Stimulated activated CD4-positive, alpha-beta T cell treated with anti-CD3 and anti-CD28 coated beads, Interleukin-2, amount 100 ng/mL, for 4 hours (primary cell): ENCODE data around the gene CSPG4.
"Not testable (repeated sequence)": the region's sequence is repeated elsewhere in the genome, so short reads cannot be mapped to it uniquely, and the experiment has no call there.

Experiments used
- DNase-seq: peaks from one replicate; pipeline ENCODE4 v3.0.0-alpha.2; 2020; ENCODE audit warnings: low read depth

Gene CSPG4

DNA sequence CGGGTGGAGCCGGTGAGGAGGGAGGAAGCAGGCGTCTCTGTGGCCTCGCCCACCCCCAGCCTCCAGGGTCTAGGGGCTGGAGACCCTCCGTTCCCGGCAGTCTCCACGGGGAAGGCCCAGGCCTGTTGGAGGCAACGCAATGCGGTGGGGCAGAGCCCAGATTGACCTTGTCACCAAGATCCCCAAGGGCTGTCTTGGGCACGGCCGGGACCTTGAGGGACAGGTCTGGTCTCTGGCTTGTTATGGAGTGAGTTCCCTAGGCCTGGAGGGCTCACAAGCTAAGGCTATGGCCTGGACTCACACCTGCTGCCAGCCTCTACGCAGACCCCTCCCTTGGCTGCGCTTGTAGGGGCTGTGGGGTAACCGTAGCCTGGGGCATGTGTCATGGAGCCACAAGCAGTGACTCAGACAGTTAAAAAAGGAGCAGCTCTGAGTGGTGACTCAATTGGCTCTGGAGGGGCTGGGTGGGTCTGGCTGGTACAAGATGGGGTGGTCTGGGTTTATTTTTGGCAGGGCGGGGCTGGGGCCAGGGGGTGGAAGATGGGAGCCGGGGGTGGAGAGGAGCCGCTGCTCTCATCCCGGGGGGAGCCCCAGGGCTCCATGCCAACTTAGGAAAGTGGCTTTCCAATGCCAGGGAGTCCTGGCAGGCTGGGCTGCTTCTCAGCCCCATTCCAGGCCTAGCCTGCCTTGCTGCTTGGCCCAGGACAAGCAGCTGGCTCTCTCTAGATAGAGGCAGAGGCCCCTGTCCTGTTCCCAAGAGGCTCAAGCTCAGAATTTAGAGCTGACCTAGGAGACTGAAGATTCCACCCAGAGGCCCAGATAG is 9.0 kb downstream of the CSPG4 start:
- DNase-seq, result not testable (repeated sequence)

DNA sequence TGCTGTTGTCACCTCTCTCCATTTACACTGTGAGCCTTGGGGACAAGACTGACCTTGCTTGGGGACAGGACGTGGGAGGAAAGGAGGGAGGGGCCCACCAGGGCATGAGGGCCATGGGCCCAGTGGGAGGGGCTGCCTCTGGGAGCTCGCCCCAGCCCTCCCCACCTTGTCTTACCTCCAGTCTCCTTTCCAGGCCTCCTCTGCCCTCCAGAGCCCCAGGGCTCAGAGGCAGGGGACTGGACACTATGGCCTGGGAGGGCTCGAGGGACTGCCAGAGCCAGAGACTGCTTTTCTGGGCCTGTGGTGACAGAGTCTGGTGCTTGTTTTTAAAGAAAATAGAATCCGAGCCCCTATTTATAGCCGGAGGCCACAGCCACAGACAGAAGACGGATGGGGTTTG is 10.2 kb downstream of the CSPG4 start:
- DNase-seq, result no peak

DNA sequence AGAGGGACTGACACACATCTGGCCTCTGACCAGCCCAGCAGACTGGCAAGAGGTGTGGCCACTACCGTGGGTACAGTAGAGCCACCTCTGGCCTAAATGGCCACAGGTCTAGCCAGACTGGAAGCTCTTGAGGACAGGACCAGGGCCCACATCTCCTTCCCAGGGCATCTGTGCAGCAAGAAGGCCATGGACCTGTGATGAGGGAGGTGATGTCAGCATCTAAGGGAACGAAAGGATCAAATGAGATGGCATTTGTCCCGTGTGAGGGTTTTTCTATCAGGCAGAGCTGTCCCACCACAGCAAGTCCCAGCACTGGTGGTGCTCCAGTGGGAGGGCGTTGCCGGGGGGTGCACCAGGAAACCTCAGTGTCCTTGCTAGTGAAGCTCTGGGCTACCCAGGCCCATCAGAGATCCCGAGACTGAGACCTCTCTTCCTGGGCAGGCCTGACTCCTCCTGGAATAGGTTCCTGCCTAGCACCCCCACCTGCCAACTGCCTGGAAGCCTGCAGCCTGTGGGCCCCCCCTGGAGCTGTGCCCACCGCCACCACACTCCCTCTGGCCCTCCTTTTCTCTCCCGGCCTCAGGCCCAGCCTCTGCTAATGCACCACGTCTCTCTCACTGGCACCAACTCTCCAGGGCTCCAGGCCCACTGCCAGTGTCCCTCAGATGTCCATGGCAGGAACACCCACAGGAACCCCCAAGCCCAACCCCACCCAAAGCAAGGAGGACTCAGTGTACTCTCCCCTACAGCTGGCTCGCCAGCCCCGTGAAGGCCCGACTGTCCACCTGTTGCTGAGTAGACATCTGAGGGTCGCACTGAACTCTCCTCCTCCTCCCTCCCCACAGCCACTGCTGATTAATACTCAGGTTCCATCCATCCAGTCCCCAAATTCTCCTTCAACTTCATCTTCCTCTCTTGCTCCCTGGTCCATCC is 11.3 kb downstream of the CSPG4 start:
- DNase-seq, result not testable (repeated sequence)

DNA sequence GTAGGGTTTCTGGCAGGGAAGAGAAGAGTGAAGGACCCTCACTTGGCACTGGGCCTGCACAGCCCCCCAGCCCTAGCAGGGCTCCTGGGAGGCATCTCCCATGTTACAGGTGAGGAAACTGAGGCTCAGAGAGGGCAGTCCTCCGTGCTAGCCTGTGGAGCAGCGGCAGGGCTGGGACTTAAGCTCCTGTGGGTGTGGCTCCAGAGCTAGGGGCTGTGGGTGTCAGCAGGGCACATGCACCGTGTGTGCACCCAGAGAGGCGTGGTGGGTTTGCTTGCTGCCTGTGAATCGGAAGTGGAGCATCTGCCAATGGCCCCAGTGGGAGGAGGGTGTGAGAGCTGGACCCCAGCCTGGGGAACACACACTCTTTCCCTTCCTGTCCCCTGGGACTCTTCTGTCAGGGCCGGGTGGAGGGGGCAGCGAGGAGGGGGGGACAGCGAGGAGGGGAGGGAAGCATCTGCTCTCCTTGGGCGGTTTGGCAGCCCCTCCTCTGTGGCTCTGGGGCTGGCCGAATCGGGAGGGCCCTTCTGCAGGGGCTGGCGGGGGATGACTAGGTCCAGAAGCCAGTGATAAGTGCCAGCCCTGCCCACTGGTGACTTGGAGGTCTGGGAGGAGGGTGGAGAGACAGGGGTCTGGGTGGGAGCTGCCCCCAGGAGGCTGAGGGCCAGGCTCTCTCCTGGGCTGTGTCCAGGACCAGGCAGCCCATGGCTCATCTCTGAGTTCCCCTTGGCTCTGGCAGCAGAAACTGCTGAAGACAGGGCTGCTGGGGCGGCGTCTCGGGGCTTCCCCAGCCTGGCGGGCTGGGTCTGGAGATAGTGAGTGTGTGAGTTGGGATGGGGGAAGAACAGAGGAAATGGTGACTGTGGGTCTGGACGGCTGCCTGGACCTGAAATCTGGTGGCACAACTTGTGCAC is 12.4 kb downstream of the CSPG4 start:
- not testable (repeated sequence) for DNase-seq

DNA sequence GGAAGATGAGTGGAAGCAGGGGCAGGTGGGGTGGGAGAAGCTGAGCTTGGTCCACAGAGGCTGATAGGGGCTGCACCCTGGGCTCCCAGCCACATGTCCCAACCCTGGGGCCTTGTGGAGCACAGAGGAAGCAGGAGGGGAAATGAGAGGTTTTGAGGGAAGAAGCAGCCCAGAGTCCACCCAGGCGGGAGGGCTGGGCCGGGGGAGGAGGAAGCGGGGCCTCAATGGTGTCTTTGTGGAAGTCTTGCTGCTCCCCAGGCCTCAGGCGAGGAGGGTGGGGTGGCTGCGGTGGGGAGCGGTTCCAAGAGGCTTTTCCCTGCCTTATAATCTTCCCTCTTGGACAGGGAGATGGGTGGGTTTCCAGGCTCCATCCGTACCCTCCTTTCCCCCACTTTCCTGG is 13.1 kb downstream of the CSPG4 start:
- not testable (repeated sequence) for DNase-seq

DNA sequence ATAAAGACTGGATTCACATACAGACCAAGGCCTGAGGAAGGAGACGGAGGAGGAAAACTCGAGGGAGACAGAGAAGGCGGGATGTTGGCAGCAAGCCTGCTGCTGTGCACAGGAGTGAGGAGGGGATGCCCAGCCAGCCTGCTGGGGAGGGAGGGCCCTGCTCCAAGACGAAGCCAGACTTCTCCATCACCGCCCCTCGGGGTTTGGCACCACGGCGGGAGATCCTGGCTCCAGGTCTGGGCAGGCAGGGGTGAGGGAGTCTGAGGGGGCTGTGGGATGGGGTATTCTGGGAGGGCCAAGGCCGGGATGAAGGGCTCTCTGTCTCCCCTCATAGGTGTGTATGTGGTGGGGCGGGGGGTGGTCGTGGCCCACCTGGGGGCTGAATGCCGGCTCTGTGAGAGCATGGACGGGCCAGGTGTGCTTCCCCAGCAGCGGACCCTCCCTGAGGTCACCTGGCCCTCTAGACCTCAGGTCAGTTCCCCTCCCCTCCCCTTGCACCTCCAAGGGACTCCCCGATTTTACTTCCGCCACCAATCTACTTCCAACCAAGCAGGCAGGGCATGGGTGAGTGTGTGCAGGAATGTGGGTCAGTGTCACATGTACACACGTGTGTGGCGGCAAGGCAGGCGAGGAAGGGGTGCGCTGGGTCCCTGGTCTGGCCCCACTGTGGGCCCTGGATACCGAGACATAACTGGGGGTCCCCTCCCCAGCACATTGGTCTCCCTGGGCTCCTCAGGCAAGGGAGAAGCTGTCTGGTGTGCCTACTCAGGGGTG is 14.5 kb downstream of the CSPG4 start:
- not testable (repeated sequence) for DNase-seq

DNA sequence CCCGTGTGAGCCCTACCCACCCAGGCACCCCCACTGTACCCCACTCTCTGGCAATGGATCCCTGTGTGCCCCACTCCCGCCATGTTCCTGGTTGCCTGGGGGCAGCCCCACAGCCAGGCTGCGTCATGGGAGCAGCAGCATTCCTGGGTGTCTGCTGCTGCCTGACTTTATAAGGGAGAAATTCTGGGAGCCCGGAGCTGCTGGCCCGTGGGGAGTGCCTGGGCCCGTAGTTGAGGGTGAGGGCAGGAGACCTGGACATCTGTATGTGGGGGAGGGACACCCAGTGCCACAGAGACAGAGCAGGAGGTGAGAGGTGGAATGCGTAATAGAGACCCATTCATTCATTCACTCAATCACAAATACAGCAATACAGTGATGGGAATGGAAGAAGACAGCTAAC is 15.1 kb downstream of the CSPG4 start:
- DNase-seq, result no peak

DNA sequence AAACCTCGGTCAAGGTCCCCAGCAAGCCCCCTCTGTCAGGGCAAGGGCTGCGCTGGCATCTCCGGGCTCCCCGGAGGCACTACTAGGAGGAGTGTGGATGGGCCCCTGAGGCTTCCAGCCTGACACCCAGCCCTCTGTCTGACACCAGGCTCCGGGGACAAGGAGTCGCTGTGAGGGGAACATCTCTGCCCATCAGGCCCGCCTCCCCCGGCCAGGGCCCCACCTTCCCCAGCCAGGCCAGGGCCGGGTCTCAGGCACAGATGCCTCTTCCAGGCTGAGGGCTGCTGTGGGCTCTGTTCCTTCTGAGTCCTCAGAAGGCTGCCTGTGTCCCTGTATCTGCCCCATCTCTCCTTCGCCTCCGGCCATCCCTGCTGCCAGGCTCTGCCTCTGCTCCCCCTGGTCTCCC is 15.8 kb downstream of the CSPG4 start:
- DNase-seq, result no peak

DNA sequence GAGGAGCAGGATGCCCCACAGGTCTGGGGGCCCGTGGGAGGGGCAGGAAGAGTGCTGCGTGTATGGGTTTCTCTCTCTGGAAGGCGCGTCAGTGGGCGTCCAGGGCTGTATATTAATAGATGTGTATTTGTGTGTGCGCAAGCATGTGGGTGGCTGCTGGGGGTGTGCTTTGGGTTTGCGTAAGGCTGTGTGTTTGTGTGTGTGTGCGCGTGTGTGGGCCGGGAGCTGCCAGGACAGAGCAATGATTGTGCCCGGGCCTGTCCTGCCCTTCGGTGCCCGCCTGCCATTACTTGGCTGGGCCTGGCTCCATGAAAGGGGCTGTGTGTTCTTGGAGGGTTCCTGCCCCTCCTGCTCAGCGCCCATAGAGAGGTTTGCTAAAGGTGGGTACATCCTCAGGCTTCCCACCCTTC is 16.3 kb downstream of the CSPG4 start:
- DNase-seq, result no peak

DNA sequence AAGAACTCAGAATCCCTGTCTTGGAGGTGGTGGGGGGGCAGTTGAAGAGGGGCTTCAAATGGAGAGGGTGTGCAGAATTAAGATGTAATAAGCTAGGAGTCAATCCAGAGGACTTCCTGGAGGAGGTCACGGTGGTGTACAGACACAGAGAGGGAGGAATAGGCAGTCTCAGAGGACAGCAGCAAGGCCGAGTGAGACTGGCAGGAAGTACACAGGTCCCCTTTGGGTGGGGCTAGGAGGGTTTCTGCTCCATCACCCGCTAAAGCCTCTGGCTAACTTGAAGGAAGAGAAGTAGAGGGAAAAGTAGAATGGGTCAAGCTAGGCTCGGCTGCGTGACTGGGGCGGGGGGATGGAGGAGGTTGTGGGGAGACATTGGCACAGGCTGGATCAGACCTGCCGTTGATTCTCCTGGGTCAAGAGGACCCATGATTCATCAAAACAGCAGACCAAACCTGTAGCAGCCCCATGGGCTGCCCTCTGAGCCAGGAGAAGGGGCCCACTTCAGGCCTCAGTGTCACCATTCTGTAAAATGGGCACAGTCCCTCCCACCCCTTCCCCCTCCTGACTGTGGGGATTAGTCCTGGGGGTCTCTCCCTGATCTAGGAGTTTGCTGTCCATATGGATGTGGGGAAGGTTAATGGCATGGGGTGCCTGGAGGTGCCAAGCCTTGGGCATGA is 16.9 kb downstream of the CSPG4 start:
- no peak for DNase-seq

DNA sequence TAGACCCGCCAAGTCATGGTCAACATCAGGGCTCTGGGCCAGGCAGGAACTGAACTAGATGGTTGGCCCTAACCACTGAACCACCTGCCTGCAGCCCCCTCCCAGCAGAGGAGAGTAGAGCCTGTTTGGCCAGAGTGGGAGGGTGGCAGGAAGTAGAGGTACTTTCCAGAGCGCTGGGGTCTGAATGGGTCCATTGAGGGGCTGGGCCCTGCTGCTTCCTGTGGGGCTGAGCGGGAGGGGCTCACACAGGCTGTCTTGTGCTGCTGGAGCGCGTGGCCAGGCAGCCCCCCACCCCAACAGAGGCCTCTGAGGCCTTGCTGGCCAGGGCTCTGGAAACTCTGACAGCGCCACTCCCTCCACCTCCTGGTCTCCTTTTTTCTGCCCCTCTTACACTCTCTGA is 17.4 kb downstream of the CSPG4 start:
- no peak for DNase-seq

DNA sequence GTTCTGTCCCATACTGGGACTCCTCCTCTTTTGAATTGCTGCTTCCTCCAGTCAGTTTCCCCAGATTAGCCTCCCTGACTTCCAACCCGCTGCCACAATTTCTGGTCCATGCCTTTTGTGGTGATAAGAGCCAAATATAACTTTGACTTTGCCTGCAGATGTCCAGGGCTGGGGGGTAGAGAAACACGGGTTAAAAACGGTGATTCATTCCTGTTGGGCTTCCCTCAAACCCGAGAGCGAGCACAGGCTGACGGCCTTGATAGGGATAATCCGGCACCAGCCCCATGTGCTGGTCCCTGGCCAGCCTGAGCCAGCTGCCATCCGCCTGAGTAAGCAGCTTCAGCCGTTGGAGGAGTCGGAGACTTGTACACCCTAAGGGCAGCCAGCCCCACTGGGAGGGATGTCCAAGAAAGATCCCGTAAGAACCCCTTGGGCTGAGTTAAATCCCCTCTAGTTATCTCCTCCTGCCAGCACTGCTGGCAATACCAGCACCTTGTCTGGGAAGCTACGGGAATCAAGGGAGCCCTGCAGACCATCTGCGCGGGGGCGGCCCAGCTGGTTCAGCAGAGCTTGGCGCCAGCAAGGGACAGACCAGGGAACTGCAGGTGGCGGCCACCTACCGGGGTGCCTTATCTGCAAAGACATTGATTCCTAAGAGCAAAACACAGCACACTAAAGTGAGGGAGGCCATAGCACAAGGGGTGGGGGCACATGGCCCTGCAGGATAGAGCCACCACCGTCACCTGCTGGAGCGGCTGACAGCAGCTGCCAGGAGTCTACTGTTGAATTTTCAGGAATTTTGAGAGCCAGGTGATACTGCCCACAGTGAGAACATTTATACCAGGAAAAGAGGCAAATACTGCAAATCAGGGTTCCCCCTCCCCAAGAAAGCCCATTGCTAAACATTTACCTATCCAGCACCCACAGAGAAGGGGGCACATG is 18.1 kb downstream of the CSPG4 start:
- no peak for DNase-seq

DNA sequence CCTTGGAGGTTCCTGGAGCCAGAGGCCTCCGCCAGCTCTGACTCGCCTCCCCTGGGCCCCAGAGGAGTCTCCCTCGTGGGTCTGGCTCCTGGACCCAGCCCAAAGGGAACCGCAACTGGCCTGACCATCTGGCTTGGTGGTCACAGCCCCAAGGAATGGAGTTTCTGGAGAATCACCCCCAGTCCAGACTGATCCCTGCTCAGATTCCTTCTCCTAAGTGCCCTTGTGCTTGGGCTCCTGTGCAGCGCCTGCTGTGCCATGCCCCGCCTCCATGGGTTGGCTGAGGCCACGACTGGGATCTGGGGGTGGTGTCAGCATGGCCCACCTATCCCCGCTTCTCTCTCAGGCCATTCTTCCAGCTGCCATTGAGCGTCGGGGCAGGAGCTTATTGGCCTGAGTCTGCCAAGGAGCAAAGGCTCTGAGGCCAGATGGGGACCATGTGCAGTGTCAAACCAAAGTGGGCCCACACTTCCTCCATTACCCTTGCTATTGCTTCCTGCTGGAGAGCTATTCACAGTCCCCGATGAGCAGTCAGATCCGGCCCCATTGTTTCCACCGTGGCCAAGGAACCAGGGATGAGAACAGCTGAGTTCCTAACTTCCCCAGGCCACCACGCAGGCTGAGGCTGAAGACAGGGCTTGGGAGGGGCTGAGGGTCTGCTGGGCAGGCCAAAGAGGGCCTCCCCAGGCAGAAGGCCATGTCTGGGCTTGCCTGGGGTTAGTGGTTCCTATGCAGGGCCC is 19.0 kb downstream of the CSPG4 start:
- DNase-seq, result no peak

DNA sequence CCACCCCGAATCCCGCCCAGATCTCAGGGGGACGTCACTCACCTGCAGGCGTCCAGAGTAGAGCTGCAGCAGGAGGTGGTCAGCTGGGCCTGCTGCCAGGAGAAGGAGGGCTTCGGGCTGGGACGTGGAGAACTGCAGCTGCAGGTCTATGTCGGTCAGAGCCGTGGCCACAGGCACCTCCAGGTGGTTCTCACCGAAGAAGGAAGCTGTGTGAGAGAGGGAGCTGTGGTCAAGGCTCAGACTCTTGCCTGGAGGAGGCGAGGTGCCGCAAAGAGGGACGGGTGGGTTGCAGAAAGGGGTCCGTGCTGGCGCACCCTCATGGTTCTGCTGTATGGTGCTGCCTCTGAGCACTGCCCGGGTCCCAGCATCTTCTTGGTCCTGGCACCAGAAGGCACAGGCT is 19.6 kb downstream of the CSPG4 start:
- DNase-seq, result not testable (repeated sequence)

DNA sequence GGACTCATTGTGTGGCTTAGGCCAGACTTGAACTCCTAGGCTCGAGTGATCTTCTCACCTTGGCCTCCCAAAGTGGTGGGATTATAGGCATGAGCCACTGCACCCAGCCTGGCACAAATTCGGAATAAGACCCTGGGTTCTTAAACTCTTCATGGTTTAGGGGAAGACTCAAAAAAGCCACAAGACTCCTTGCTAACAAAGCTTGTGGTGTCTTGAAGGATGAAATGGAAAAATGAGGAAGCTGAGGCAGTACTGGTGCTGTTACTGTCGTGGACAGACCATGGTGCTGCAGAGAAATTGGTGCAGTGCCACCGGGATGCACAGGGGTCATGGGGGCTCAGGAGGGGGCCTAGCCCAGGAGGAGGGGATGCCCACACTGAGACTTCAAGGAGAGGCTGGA is 20.3 kb downstream of the CSPG4 start:
- not testable (repeated sequence) for DNase-seq

DNA sequence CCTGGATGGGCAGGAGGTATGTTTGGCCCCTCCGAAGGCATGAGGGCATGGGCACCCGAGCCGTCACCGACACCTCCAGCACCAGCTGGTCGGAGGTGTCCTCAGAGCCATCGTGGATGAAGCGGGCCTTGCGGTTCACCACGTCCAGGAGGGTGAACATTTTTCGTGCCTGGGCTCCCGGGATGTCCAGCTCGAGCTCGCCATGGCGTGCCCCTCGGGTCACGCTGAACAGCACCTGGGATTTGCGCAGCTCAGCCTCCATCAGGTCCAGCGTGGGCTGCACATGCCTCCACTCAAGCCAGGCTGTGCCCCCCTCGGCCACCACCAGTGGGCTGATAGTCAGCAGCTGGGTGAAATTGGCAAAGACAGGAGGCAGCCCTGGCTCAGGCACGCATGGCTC is 23.2 kb downstream of the CSPG4 start:
- DNase-seq, result not testable (repeated sequence)

DNA sequence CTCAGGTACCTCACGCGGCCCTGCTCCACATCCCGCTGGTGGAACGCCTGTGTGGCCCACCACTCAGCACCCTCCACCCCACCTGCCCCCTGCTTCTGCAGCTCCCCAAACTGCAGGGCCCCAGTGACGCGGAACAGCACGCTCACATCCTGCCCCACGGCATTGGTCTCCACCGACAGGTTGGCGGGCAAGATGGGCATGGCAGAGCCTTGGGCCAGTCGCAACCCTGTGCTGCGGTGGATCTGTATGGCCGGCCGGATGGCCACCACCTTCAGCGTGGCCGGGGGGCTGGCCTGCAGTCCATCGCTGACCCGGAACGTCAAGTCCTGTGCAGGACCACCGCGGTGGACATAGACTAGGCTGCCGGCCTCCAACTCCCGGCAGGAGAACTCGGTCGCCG is 23.8 kb downstream of the CSPG4 start:
- DNase-seq, result no peak

DNA sequence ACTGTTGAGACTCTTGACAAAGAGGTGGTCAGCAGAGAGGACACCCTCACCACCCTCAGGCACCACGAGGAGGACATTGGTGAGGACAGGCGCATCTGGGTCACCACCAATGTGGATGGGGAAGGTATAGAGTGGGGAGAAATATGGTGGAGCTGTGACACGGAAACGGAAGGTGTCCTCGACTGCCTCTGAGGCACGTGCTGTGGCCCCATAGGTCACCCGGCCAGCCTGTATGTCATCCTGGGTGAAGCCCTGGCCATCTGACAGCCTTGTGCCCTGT is 24.4 kb downstream of the CSPG4 start:
- DNase-seq, result no peak
